GM18870 (cell line): ENCODE results near the gene TNFRSF19.

Source experiments
- ATAC-seq: cut with Tn5 transposase; IDR thresholded peaks from one replicate; pipeline ENCODE4 v1.9.1; 2021; ENCODE audit warnings: moderate library complexity; ENCODE audit not compliant: unreplicated experiment

Gene TNFRSF19

GRCh38 chr13:23714672-23715071 is 144.5 kb downstream of the TNFRSF19 start:
- ATAC-seq, result no peak

- no peak for ATAC-seq
Observed at GRCh38 chr13:23715092-23715761, 145.0 kb downstream of the TNFRSF19 start.

GRCh38 chr13:23715762-23716235 is 145.6 kb downstream of the TNFRSF19 start:
- no peak for ATAC-seq

GRCh38 chr13:23716401-23716800 is 146.2 kb downstream of the TNFRSF19 start:
- no peak for ATAC-seq

GRCh38 chr13:23718996-23719395 is 148.8 kb downstream of the TNFRSF19 start:
- no peak for ATAC-seq

- no peak for ATAC-seq
Observed at GRCh38 chr13:23722726-23723453, 152.7 kb downstream of the TNFRSF19 start.

GRCh38 chr13:23723471-23723870 is 153.3 kb downstream of the TNFRSF19 start:
- ATAC-seq, result no peak

- ATAC-seq, result no peak
Observed at GRCh38 chr13:23724196-23724970, 154.2 kb downstream of the TNFRSF19 start.
